H1 (cell line): Measurements from ENCODE around the gene NRXN3. TPM values are rescaled to one million over a fixed set of nuclear protein-coding genes. Genes with fewer than 3 reads are reported as not detected.

Experiments
- CTCF ChIA-PET: fragments of 300-600 bp; sonication (Branson Sonifier 250); formaldehyde crosslinking; loops from one replicate; lab custom pipeline; 2021; ENCODE audit not compliant: partially characterized antibody; lab: Charles Lee
- POLR2A ChIA-PET: fragments of 300-600 bp; sonication (Branson Sonifier 250); formaldehyde crosslinking; loops from one replicate; lab custom pipeline; 2021; ENCODE audit warnings: inconsistent platforms; ENCODE audit not compliant: partially characterized antibody; lab: Charles Lee
- DNase-seq, 2 experiments: peaks; one replicate each; pipeline versions ENCODE4 v3.0.0 to v3.0.0-alpha.2; 2010 to 2022; ENCODE audit warnings: low spot score in 2 of 2, low read depth in 1 of 2, mixed read lengths in 1 of 2
- FAIRE-seq: peaks from 2 replicates; lab custom pipeline; 2011; peaks lifted over from hg19 to GRCh38; lab: Jason Lieb, UNC
- H2AFZ ChIP-seq: 2 replicates; pipeline ENCODE4 v1.8.1; 2012; ENCODE audit warnings: low read length, inconsistent platforms
- H2AK5ac ChIP-seq: 2 replicates; pipeline ENCODE4 v1.6.1; 2013; ENCODE audit warnings: low read depth, low read length
- H2BK120ac ChIP-seq: replicated peaks from 2 replicates; pipeline ENCODE3; 2013; ENCODE audit warnings: low read depth, low read length, inconsistent platforms
- H2BK12ac ChIP-seq: 2 replicates; pipeline ENCODE4 v1.6.1; 2013; ENCODE audit warnings: low read depth, low read length
- H2BK15ac ChIP-seq: 2 replicates; pipeline ENCODE4 v1.6.1; 2013; ENCODE audit warnings: low read length
- H2BK20ac ChIP-seq: 2 replicates; pipeline ENCODE4 v1.6.1; 2013; ENCODE audit warnings: low read length
- H2BK5ac ChIP-seq: 2 replicates; pipeline ENCODE4 v1.6.1; 2013; ENCODE audit warnings: low read depth, low read length
- H3K14ac ChIP-seq: 2 replicates; pipeline ENCODE4 v1.6.1; 2013; ENCODE audit warnings: inconsistent platforms; ENCODE audit not compliant: insufficient read length
- H3K18ac ChIP-seq: 2 replicates; pipeline ENCODE4 v1.6.1; 2013; ENCODE audit warnings: low read length; ENCODE audit errors: extremely low read depth
- H3K23ac ChIP-seq: 2 replicates; pipeline ENCODE4 v1.6.1; 2013; ENCODE audit warnings: inconsistent platforms; ENCODE audit not compliant: insufficient read length
- H3K23me2 ChIP-seq: 2 replicates; pipeline ENCODE4 v1.6.1; 2013; ENCODE audit warnings: low read depth, low read length
- H3K27ac ChIP-seq: 2 replicates; pipeline ENCODE4 v1.6.1; 2011; ENCODE audit warnings: low read depth, low read length, inconsistent platforms
- H3K27me3 ChIP-seq, 4 experiments: replicated peaks in 1 of 4; 1 replicate in 1 of 4; 2 replicates in 3 of 4; pipeline versions ENCODE4 v1.6.1 to v1.8.1; 2011 to 2013; ENCODE audit warnings: low read length in 3 of 4, mild to moderate bottlenecking in 3 of 4, inconsistent platforms in 2 of 4, mixed read lengths in 2 of 4, moderate library complexity in 1 of 4; ENCODE audit not compliant: control insufficient read depth in 3 of 4, insufficient read depth in 3 of 4; ENCODE audit errors: extremely low read depth in 1 of 4
- H3K36me3 ChIP-seq, 4 experiments: 2 replicates each; pipeline versions ENCODE4 v1.6.1 to v1.8.1; 2011 to 2013; ENCODE audit warnings: mild to moderate bottlenecking in 4 of 4, low read length in 3 of 4, moderate library complexity in 2 of 4, control low read depth in 1 of 4, inconsistent platforms in 1 of 4; ENCODE audit not compliant: insufficient read depth in 4 of 4, control insufficient read depth in 2 of 4
- H3K4ac ChIP-seq: replicated peaks from 2 replicates; pipeline ENCODE3; 2013; ENCODE audit warnings: low read length, low read depth, mixed read lengths, inconsistent platforms; ENCODE audit not compliant: insufficient read length
- H3K4me1 ChIP-seq, 4 experiments: replicated peaks in 1 of 4; 1 replicate in 1 of 4; 2 replicates in 3 of 4; pipeline versions ENCODE4 v1.6.1 to v1.8.1; 2011 to 2013; ENCODE audit warnings: low read length in 3 of 4, inconsistent platforms in 2 of 4, mixed read lengths in 1 of 4; ENCODE audit not compliant: insufficient read depth in 4 of 4, control insufficient read depth in 3 of 4
- H3K4me2 ChIP-seq, 2 experiments: 2 replicates each; pipeline versions ENCODE4 v1.6.1 to v1.8.1; 2011 to 2013; ENCODE audit warnings: low read depth in 2 of 2, low read length in 2 of 2, control low read depth in 1 of 2, inconsistent platforms in 1 of 2, mild to moderate bottlenecking in 1 of 2; ENCODE audit not compliant: insufficient read depth in 1 of 2
- H3K4me3 ChIP-seq, 4 experiments: fragments of 200-600, 300-600 bp in 1 of 4; sonication (generic), shearing (Covaris generic), sonication (Bioruptor Twin) in 1 of 4; 2 replicates each; pipeline versions ENCODE4 v1.5.1 to v1.8.1; 2011 to 2016; ENCODE audit warnings: low read length in 4 of 4, low read depth in 3 of 4, control low read depth in 2 of 4, inconsistent platforms in 2 of 4, mild to moderate bottlenecking in 2 of 4, mixed read lengths in 1 of 4, moderate library complexity in 1 of 4; ENCODE audit not compliant: insufficient read depth in 2 of 4; ENCODE audit errors: extremely low read depth in 1 of 4
- H3K56ac ChIP-seq: replicated peaks from 2 replicates; pipeline ENCODE3; 2013; ENCODE audit warnings: low read depth, mild to moderate bottlenecking, mixed read lengths, low read length, inconsistent platforms; ENCODE audit not compliant: insufficient read length
- H3K79me1 ChIP-seq: 2 replicates; pipeline ENCODE4 v1.6.1; 2013; ENCODE audit warnings: low read depth, low read length, control low read depth
- H3K79me2 ChIP-seq, 2 experiments: 2 replicates each; pipeline versions ENCODE4 v1.6.1 to v1.8.1; 2012 to 2013; ENCODE audit warnings: low read length in 2 of 2, mild to moderate bottlenecking in 2 of 2, inconsistent platforms in 1 of 2; ENCODE audit not compliant: insufficient read depth in 2 of 2, control insufficient read depth in 1 of 2
- H3K9ac ChIP-seq, 4 experiments: replicated peaks in 1 of 4; 1 replicate in 1 of 4; 2 replicates in 3 of 4; pipeline versions ENCODE4 v1.6.1 to v1.8.1; 2011 to 2013; ENCODE audit warnings: low read depth in 3 of 4, low read length in 3 of 4, control low read depth in 2 of 4, mild to moderate bottlenecking in 2 of 4, moderate library complexity in 2 of 4, inconsistent platforms in 1 of 4; ENCODE audit errors: extremely low read depth in 1 of 4
- H3K9me3 ChIP-seq, 2 experiments: 2 replicates each; pipeline versions ENCODE4 v1.6.1 to v1.8.1; 2012 to 2013; ENCODE audit warnings: mild to moderate bottlenecking in 2 of 2, moderate library complexity in 2 of 2, control low read depth in 1 of 2, inconsistent platforms in 1 of 2, low read depth in 1 of 2, low read length in 1 of 2, mixed read lengths in 1 of 2; ENCODE audit not compliant: insufficient read depth in 2 of 2
- H4K20me1 ChIP-seq, 2 experiments: replicated peaks in 1 of 2; 2 replicates each; pipeline versions ENCODE3 to v1.8.1; 2011 to 2013; ENCODE audit warnings: inconsistent platforms in 2 of 2, low read length in 2 of 2, mild to moderate bottlenecking in 1 of 2; ENCODE audit not compliant: insufficient read depth in 2 of 2, control insufficient read depth in 1 of 2
- H4K5ac ChIP-seq: 2 replicates; pipeline ENCODE4 v1.6.1; 2013; ENCODE audit warnings: low read length, low read depth, mixed read lengths, inconsistent platforms; ENCODE audit not compliant: insufficient read length
- H4K8ac ChIP-seq: 2 replicates; pipeline ENCODE4 v1.8.0; 2013; ENCODE audit warnings: mild to moderate bottlenecking, moderate library complexity, low read length, inconsistent platforms; ENCODE audit not compliant: insufficient read depth; ENCODE audit errors: extremely low read depth
- H4K91ac ChIP-seq: replicated peaks from 2 replicates; pipeline ENCODE3; 2013; ENCODE audit warnings: low read length, mixed read lengths, inconsistent platforms; ENCODE audit not compliant: insufficient read length
- CTBP2 ChIP-seq: IDR thresholded peaks from 2 replicates; pipeline ENCODE4 v1.7.0; 2011; ENCODE audit warnings: borderline replicate concordance, mild to moderate bottlenecking, moderate library complexity, mixed read lengths, low read length; ENCODE audit not compliant: insufficient read depth, insufficient read length
- CTCF ChIP-seq, 3 experiments: IDR thresholded peaks; 1 replicate in 2 of 3; 2 replicates in 1 of 3; pipeline versions ENCODE4 v1.5.1 to v1.6.1; 2011; ENCODE audit warnings: low read length in 3 of 3, mild to moderate bottlenecking in 3 of 3, inconsistent platforms in 2 of 3, low read depth in 1 of 3, moderate library complexity in 1 of 3; ENCODE audit not compliant: insufficient read depth in 1 of 3; ENCODE audit errors: control extremely low read depth in 1 of 3
- EZH2 ChIP-seq: fragments of 200-600 bp; sonication (generic); IDR thresholded peaks from 2 replicates; pipeline ENCODE4 v1.7.1; 2012; ENCODE audit warnings: low read depth, mild to moderate bottlenecking, moderate library complexity, low read length, inconsistent platforms; ENCODE audit not compliant: severe bottlenecking
- FOSL1 ChIP-seq: IDR thresholded peaks from 2 replicates; pipeline ENCODE4 v1.6.1; 2011; ENCODE audit warnings: mild to moderate bottlenecking, low read depth, low read length, moderate library complexity; ENCODE audit not compliant: insufficient read depth
- KDM1A ChIP-seq: fragments of 200-600, 300-600 bp; sonication (generic); IDR thresholded peaks from 2 replicates; pipeline ENCODE4 v1.7.1; 2016; ENCODE audit warnings: mild to moderate bottlenecking, low read length, borderline replicate concordance
- KDM5A ChIP-seq: fragments of 200-600 bp; IDR thresholded peaks from 2 replicates; pipeline ENCODE4 v1.7.1; 2012; ENCODE audit warnings: mild to moderate bottlenecking, low read length, inconsistent platforms, mixed read lengths
- NRF1 ChIP-seq: IDR thresholded peaks from 2 replicates; pipeline ENCODE4 v1.6.1; 2011; ENCODE audit warnings: mild to moderate bottlenecking, low read depth, low read length, improper control_type of control experiment
- POLR2AphosphoS5 ChIP-seq: IDR thresholded peaks from 2 replicates; pipeline ENCODE4 v1.6.1; 2011; ENCODE audit warnings: low read depth, low read length
- RAD21 ChIP-seq, 2 experiments: IDR thresholded peaks in 1 of 2; conservative IDR thresholded peaks in 1 of 2; 2 replicates each; pipeline ENCODE4 v1.6.1; 2011; ENCODE audit warnings: low read depth in 2 of 2, low read length in 2 of 2, improper control_type of control experiment in 1 of 2, inconsistent platforms in 1 of 2, mild to moderate bottlenecking in 1 of 2, moderate library complexity in 1 of 2
- TAF1 ChIP-seq: IDR thresholded peaks from 2 replicates; pipeline ENCODE4 v1.6.1; 2011; ENCODE audit warnings: mild to moderate bottlenecking, low read depth, low read length
- polyA plus RNA-seq, 7 experiments: library from polyadenylated mRNA; depleted of rRNA in 3 of 7; stranded (reverse) in 5 of 7; unstranded in 2 of 7; fragments of >200 nt in 5 of 7; fragments of 200-250 nt in 2 of 7; gene quantifications; 1 replicate in 5 of 7; 2 replicates in 1 of 7; 4 replicates in 1 of 7; pipeline versions ENCODE4 v1.2.1 to v1.2.3, GENCODE V29; 2011 to 2013; ENCODE audit warnings: missing spikeins in 2 of 7, mixed read lengths in 2 of 7
- total RNA-seq: library from RNA; stranded (reverse); fragmentation: NEBNext Ultra II Directional; extraction: Animal tissue kit (Norgen Biotek cat#: 25700); gene quantifications from 2 replicates; pipeline ENCODE4 v1.2.1, GENCODE V29; 2021

The NRXN3 gene
- total and polyA plus RNA-seq, 2 of the 8 experiments (the other 6 are each of a cell fraction or from before 2014, with no cell fraction given), result 2.6 to 4.1 TPM

- TF ChIP-seq EZH2, result no peak
- TF ChIP-seq, all 59 proteins: peak for 0
These were observed 1209.1 kb downstream of the NRXN3 start (continued) for GRCh38 chr14:79379266-79379665.

- Histone ChIP-seq H2BK20ac (no peak overlapping the region), H3K18ac (no peak overlapping the region), H3K4me1 (peaks cover 4 to 17% (median 10%) of the 10 kb centered on the region in 4 experiments; a peak in 5 of 7 replicates), H2BK120ac (no peak overlapping the region), H3K79me2 (no peaks in the 10 kb centered on the region), H2BK5ac (no peak overlapping the region), H4K91ac (no peak overlapping the region), H3K9me3 (no peaks in the 10 kb centered on the region), H3K56ac (no peak overlapping the region), H3K23ac (no peak overlapping the region), H2BK12ac (no peak overlapping the region), H3K36me3 (no peaks in the 10 kb centered on the region), H3K4ac (no peak overlapping the region), H2BK15ac (no peak overlapping the region), H3K9ac (no peak overlapping the region), H3K23me2 (no peaks in the 10 kb centered on the region), H4K5ac (no peak overlapping the region), H3K79me1 (no peaks in the 10 kb centered on the region), H3K4me2 (no peak overlapping the region), H3K4me3 (no peak overlapping the region), H3K27ac (no peak overlapping the region), H2AFZ (no peak overlapping the region), H4K20me1 (no peaks in the 10 kb centered on the region), H2AK5ac (no peak overlapping the region), H4K8ac (no peak overlapping the region), H3K27me3 (no peaks in the 10 kb centered on the region), H3K14ac (no peak overlapping the region)
- FAIRE-seq (no peak), DNase-seq (no peak)
- ChIA-PET CTCF (interaction anchor here (1.2 kb wide), 1 partner anchor 31 kb away, joined by 3 read pairs; no protein-coding TSS in a partner anchor), POLR2A (no interaction called here)
- TF ChIP-seq KDM5A, result no peak
- TF ChIP-seq CTBP2, result no peak
- TF ChIP-seq NRF1, result no peak
- TF ChIP-seq TAF1, result no peak
- TF ChIP-seq POLR2AphosphoS5, result no peak
- TF ChIP-seq FOSL1, result no peak
- no peak for TF ChIP-seq CTCF (IDR thresholded peaks at IDR 0.05; ENCODE audit: control extremely low read depth in 1 of 3, insufficient read depth in 1 of 3, low read depth in 1 of 3, low read length in 3 of 3)
- TF ChIP-seq RAD21 (IDR thresholded peaks at IDR 0.05 in 1 of 2, conservative IDR thresholded peaks at IDR 0.05 in 1 of 2; ENCODE audit: low read depth in 2 of 2, low read length in 2 of 2), result no peak
- no peak for TF ChIP-seq KDM1A
These were observed 1212.9 kb downstream of the NRXN3 start for GRCh38 chr14:79383031-79383430.
